ENCODE measurements around the gene UBA52.

Gene UBA52

GRCh38 chr19:18617562-18617961, 45.9 kb downstream of the UBA52 start:
- H3K4me3 ChIP-seq (ENCODE audit: low read depth, low read length), result no peak overlapping the region
- H3K4me1 ChIP-seq (ENCODE audit: control insufficient read depth, insufficient read depth, low read length, unreplicated experiment), result no peaks in the 10 kb centered on the region
- H3K36me3 ChIP-seq (ENCODE audit: insufficient read depth, low read length), result no peaks in the 10 kb centered on the region
- H3K79me2 ChIP-seq (ENCODE audit: control insufficient read depth, insufficient read depth, low read length, unreplicated experiment), result no peaks in the 10 kb centered on the region
- H3K27me3 ChIP-seq (ENCODE audit: insufficient read depth, low read length), result peaks cover 11% of the 10 kb centered on the region
- no peak overlapping the region for H3K27ac ChIP-seq (ENCODE audit: low read depth, low read length)
- no peak overlapping the region for H2AFZ ChIP-seq (ENCODE audit: low read length, unreplicated experiment)

GRCh38 chr19:18618236-18618635, 46.6 kb downstream of the UBA52 start:
- H3K4me1 ChIP-seq (ENCODE audit: control insufficient read depth, insufficient read depth, low read length, unreplicated experiment), result no peaks in the 10 kb centered on the region
- H2AFZ ChIP-seq (ENCODE audit: low read length, unreplicated experiment), result no peak overlapping the region
- no peaks in the 10 kb centered on the region for H3K79me2 ChIP-seq (ENCODE audit: control insufficient read depth, insufficient read depth, low read length, unreplicated experiment)
- no peak overlapping the region for H3K4me3 ChIP-seq (ENCODE audit: low read depth, low read length)
- H3K36me3 ChIP-seq (ENCODE audit: insufficient read depth, low read length), result no peaks in the 10 kb centered on the region
- no peak overlapping the region for H3K27ac ChIP-seq (ENCODE audit: low read depth, low read length)
- peaks cover 5% of the 10 kb centered on the region for H3K27me3 ChIP-seq (ENCODE audit: insufficient read depth, low read length)

- H3K4me1 ChIP-seq (ENCODE audit: control insufficient read depth, insufficient read depth, low read length, unreplicated experiment), result no peaks in the 10 kb centered on the region
- no peaks in the 10 kb centered on the region for H3K36me3 ChIP-seq (ENCODE audit: insufficient read depth, low read length)
- no peaks in the 10 kb centered on the region for H3K79me2 ChIP-seq (ENCODE audit: control insufficient read depth, insufficient read depth, low read length, unreplicated experiment)
- H3K27ac ChIP-seq (ENCODE audit: low read depth, low read length), result no peak overlapping the region
- no peak overlapping the region for H3K4me3 ChIP-seq (ENCODE audit: low read depth, low read length)
- no peaks in the 10 kb centered on the region for H3K27me3 ChIP-seq (ENCODE audit: insufficient read depth, low read length)
- H2AFZ ChIP-seq (ENCODE audit: low read length, unreplicated experiment), result no peak overlapping the region
Measured at GRCh38 chr19:18620311-18620710, 48.7 kb downstream of the UBA52 start.

GRCh38 chr19:18620902-18621301, 49.2 kb downstream of the UBA52 start:
- Histone ChIP-seq H3K4me1 (ENCODE audit: control insufficient read depth, insufficient read depth, low read length, unreplicated experiment) (no peaks in the 10 kb centered on the region), H3K4me3 (ENCODE audit: low read depth, low read length) (no peak overlapping the region), H3K36me3 (ENCODE audit: insufficient read depth, low read length) (no peaks in the 10 kb centered on the region), H3K27ac (ENCODE audit: low read depth, low read length) (no peak overlapping the region), H2AFZ (ENCODE audit: low read length, unreplicated experiment) (no peak overlapping the region), H3K79me2 (ENCODE audit: control insufficient read depth, insufficient read depth, low read length, unreplicated experiment) (no peaks in the 10 kb centered on the region), H3K27me3 (ENCODE audit: insufficient read depth, low read length) (no peaks in the 10 kb centered on the region)

- H3K4me1 ChIP-seq (ENCODE audit: control insufficient read depth, insufficient read depth, low read length, unreplicated experiment), result peaks cover 11% of the 10 kb centered on the region
- no peaks in the 10 kb centered on the region for H3K79me2 ChIP-seq (ENCODE audit: control insufficient read depth, insufficient read depth, low read length, unreplicated experiment)
- no peak overlapping the region for H2AFZ ChIP-seq (ENCODE audit: low read length, unreplicated experiment)
- no peak overlapping the region for H3K4me3 ChIP-seq (ENCODE audit: low read depth, low read length)
- H3K36me3 ChIP-seq (ENCODE audit: insufficient read depth, low read length), result no peaks in the 10 kb centered on the region
- H3K27ac ChIP-seq (ENCODE audit: low read depth, low read length), result no peak overlapping the region
- no peaks in the 10 kb centered on the region for H3K27me3 ChIP-seq (ENCODE audit: insufficient read depth, low read length)
Measured at GRCh38 chr19:18626906-18627305, 55.2 kb downstream of the UBA52 start.
